ENCODE data around the gene ROBO1. TPM values are rescaled to one million over a fixed set of nuclear protein-coding genes. Genes with fewer than 3 reads are reported as not detected.

ROBO1 gene
- total and polyA plus RNA-seq, 2 of the 13 experiments (the other 11 are each of a cell fraction or from before 2014, with no cell fraction given), result 52.2 to 71.0 TPM

DNA sequence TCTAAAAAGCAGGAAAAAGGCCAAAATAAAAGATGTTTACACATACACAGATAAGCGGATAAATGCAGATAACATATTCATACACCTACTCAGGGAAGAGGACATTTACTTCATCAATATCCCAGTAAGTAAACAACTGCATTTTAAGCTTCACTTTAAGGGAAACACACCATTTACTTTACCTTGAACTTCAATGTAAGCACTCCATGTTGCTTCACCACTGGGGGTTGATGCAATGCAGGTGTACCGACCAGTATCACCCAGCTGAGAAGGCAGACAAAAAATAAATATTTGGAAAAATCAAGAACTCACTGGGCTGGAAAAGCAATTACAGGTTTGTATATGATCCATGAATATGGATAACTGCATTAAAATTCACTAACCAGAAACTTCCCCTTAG lies 1099.5 kb downstream of the ROBO1 start (continued):
- TF ChIP-seq ATF2 (CRISPR knock-in tag; IDR thresholded peaks at IDR 0.05) (peak; percentile 51; the same call in 1 of the 2 replicates), HDAC2 (CRISPR knock-in tag; IDR thresholded peaks at IDR 0.05) (peak; percentile 59; the same call in 1 of the 2 replicates)

DNA sequence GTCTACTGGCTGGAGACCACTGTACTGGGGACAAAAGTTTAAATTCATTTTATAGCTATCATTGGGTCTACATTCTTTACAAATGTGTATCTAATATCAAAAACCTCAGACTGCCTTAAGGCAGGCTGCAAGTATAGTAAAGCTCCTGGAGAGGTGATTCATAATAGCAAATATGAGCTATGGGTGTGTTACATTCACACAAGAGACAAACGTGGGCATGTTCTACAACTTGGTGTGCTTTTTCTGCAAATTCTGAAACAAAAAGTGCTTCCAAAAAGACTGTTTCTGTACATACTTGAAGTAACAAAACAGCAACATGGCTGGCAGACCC lies 1101.4 kb downstream of the ROBO1 start:
- ChIA-PET CTCF (ENCODE audit: low intra/inter-chr PET ratio, low total read pairs) (no interaction called here), POLR2A (no interaction called here)
- H3K9ac ChIP-seq (ENCODE audit: insufficient read depth, low read depth, low read length), result no peak overlapping the region
- in situ Hi-C loops (cut with HindIII; ENCODE audit: extremely low pct_ligation_motif_present, low pct_unique_long_range_greater_than_20kb) (loop anchor here (5.0 to 25.0 kb wide), 3 partner anchors 318 to 696 kb away; no protein-coding TSS in a partner anchor), intact Hi-C loops (cut with micrococcal nuclease; ENCODE audit: unreplicated experiment) (no loop called here)
- DNase-seq (ENCODE audit: low spot score) (no peak), FAIRE-seq (no peak), ATAC-seq (no peak)
- peaks cover 6 to 55% of the 10 kb centered on the region in 2 experiments; a peak in 4 of 5 replicates for H3K36me3 ChIP-seq (replicated peaks in 1 of 2; ENCODE audit: control insufficient read depth in 1 of 2, insufficient read depth in 2 of 2, low read length in 2 of 2)
- no TSS peak for BruUV-seq (replicated peaks)
- H4K20me1 ChIP-seq (ENCODE audit: insufficient read depth, low read length), result no peaks in the 10 kb centered on the region
- peaks cover 13% of the 10 kb centered on the region for H3K4me1 ChIP-seq (ENCODE audit: insufficient read depth, low read length)
- no peaks in the 10 kb centered on the region for H3K27me3 ChIP-seq (ENCODE audit: control insufficient read depth in 1 of 2, insufficient read depth in 2 of 2, low read length in 2 of 2)
- 100% methylated on average over 1 of the region's 1 CpG for WGBS (ENCODE audit: low lambda C conversion rate)
- H2AFZ ChIP-seq (ENCODE audit: low read length), result no peak overlapping the region
- H3K27ac ChIP-seq (ENCODE audit: extremely low read length, insufficient read depth, low read length), result no peak overlapping the region
- H3K4me2 ChIP-seq (ENCODE audit: low read depth, low read length), result no peak overlapping the region
- no peak overlapping the region for H3K4me3 ChIP-seq (replicated peaks in 1 of 3; ENCODE audit: insufficient read depth in 1 of 3, low read depth in 2 of 3, low read length in 3 of 3)
- no peaks in the 10 kb centered on the region for H3K79me2 ChIP-seq (ENCODE audit: insufficient read depth, low read length)
- no peaks in the 10 kb centered on the region for H3K9me3 ChIP-seq (ENCODE audit: low read length)
- TF ChIP-seq ELK4 (CRISPR knock-in tag; IDR thresholded peaks at IDR 0.05; ENCODE audit: borderline replicate concordance), result no peak
- TF ChIP-seq FOXP1 (IDR thresholded peaks at IDR 0.05), result no peak
- TF ChIP-seq FOXP1 (CRISPR knock-in tag; IDR thresholded peaks at IDR 0.05), result no peak
- no peak for TF ChIP-seq ZNF652 (CRISPR knock-in tag; IDR thresholded peaks at IDR 0.05; ENCODE audit: borderline replicate concordance, low read depth)
- TF ChIP-seq RELA (CRISPR knock-in tag; IDR thresholded peaks at IDR 0.05), result no peak
- TF ChIP-seq, protein P1, sequence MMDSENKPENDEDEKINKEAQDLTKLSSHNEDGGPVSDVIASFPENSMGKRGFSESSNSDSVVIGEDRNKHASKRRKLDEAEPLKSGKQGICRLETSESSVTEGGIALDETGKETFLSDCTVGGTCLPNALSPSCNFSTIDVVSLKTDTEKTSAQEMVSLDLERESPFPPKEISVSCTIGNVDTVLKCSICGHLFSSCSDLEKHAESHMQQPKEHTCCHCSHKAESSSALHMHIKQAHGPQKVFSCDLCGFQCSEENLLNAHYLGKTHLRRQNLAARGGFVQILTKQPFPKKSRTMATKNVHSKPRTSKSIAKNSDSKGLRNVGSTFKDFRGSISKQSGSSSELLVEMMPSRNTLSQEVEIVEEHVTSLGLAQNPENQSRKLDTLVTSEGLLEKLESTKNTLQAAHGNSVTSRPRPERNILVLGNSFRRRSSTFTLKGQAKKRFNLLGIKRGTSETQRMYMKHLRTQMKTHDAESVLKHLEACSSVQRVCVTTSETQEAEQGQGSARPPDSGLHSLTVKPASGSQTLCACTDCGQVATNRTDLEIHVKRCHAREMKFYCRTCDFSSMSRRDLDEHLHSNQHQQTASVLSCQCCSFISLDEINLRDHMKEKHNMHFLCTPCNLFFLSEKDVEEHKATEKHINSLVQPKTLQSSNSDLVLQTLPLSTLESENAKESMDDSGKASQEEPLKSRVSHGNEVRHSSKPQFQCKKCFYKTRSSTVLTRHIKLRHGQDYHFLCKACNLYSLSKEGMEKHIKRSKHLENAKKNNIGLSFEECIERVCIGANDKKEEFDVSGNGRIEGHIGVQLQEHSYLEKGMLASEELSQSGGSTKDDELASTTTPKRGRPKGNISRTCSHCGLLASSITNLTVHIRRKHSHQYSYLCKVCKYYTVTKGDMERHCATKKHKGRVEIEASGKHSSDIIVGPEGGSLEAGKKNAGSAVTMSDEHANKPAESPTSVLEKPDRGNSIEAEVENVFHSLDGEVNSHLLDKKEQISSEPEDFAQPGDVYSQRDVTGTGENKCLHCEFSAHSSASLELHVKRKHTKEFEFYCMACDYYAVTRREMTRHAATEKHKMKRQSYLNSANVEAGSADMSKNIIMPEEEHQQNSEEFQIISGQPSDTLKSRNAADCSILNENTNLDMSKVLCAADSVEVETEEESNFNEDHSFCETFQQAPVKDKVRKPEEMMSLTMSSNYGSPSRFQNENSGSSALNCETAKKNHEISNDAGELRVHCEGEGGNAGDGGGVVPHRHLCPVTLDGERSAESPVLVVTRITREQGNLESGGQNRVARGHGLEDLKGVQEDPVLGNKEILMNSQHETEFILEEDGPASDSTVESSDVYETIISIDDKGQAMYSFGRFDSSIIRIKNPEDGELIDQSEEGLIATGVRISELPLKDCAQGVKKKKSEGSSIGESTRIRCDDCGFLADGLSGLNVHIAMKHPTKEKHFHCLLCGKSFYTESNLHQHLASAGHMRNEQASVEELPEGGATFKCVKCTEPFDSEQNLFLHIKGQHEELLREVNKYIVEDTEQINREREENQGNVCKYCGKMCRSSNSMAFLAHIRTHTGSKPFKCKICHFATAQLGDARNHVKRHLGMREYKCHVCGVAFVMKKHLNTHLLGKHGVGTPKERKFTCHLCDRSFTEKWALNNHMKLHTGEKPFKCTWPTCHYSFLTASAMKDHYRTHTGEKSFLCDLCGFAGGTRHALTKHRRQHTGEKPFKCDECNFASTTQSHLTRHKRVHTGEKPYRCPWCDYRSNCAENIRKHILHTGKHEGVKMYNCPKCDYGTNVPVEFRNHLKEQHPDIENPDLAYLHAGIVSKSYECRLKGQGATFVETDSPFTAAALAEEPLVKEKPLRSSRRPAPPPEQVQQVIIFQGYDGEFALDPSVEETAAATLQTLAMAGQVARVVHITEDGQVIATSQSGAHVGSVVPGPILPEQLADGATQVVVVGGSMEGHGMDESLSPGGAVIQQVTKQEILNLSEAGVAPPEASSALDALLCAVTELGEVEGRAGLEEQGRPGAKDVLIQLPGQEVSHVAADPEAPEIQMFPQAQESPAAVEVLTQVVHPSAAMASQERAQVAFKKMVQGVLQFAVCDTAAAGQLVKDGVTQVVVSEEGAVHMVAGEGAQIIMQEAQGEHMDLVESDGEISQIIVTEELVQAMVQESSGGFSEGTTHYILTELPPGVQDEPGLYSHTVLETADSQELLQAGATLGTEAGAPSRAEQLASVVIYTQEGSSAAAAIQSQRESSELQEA (CRISPR knock-in tag; IDR thresholded peaks at IDR 0.05; ENCODE audit: not compliant biosample characterization), result no peak
- TF ChIP-seq BATF2 (CRISPR knock-in tag; IDR thresholded peaks at IDR 0.05), result no peak
- no peak for TF ChIP-seq AKAP8 (CRISPR knock-in tag; IDR thresholded peaks at IDR 0.05)
- TF ChIP-seq ZC3H4 (CRISPR knock-in tag; IDR thresholded peaks at IDR 0.05; ENCODE audit: borderline replicate concordance), result no peak
- TF ChIP-seq FOXA1 (IDR thresholded peaks at IDR 0.05), result no peak
- no peak for TF ChIP-seq FOXA1 (CRISPR knock-in tag; IDR thresholded peaks at IDR 0.05)
- TF ChIP-seq ZNF24 (IDR thresholded peaks at IDR 0.05), result no peak
